ENCODE results near the gene LHX3.

Gene LHX3

DNA sequence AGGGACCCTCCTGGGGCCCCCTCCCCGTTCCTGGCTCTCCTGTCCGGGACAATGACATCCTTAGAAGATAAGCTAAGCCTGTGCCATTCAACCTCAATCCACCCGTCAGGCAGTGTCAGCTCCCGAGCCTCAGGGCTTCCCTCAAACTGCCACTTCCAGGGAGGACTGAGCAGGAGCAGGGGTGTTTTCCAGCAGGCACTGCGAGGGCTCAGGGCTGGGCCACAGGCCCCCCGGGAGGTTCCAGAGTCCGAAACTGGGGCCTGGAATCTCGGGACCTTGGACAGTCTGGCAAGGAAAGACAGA is 26.2 kb downstream of the LHX3 start:
- DNase-seq (ENCODE audit: low read depth in 1 of 2, low spot score in 1 of 2): peak in 1 of 2 experiments; percentile 27
- in situ Hi-C loops (cut with HindIII; ENCODE audit: low pct_unique_long_range_greater_than_20kb, low sequenced_read_pairs): no loop called here
- no peak for TF ChIP-seq JUND (IDR thresholded peaks at IDR 0.05; ENCODE audit: low read depth)

DNA sequence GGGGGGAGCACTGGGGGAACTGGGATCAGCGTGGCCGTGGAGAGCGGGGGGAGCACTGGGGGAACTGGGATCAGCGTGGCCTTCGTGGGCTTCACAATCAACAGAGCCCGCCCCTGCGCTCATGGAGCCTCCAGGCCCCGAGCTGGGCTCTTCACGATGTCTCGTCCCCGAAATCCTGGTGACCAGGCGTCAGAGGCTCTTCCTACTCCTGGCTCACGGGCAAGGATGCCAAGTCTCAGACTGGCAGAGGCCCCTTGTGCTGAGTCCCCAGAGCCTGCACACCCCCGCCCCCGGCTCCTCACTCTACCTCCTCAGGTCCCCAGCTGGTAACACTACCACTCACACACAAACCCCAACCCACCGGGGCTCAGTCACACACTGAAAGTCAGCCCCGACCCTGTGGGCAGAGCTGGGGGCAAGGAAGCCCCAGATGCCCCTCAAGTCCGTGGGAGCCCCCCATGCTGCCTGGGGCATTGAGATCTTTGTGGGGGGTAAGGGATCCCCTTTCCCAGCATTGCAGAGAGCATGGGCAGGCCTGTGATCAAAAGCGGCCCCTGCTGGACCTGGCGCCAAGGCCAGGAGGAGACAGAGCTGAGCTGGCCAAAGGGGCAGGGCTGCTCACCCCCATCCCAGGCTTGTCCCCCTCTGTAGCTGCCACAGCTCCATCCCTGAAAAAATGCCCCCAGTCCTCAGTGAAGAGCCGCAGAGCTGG is 26.7 kb downstream of the LHX3 start:
- in situ Hi-C loops (cut with HindIII; ENCODE audit: low pct_unique_long_range_greater_than_20kb, low sequenced_read_pairs): no loop called here
- peak in 1 of 2 experiments; percentile 23 for DNase-seq (ENCODE audit: low read depth in 1 of 2, low spot score in 1 of 2)
- TF ChIP-seq JUND (IDR thresholded peaks at IDR 0.05; ENCODE audit: low read depth): no peak

DNA sequence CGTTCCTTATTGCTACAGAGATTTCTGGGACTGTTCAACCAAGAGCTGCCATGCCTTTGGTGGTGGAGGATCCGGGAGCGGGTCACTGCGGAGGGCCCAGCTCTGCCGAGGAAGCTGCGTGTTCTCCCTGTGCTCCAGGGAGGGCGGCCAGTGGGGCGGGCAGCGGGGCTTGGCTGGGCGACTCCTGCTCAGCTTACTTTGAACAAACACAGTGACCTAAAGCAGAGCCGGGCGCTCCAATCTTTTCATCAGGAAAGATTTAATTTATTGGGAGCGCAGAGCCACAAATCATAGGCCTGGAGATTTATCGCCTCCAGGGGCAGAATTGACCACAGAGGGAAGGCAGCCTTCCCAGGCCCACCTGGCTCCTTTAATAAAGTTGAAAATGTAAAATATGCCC is 27.7 kb downstream of the LHX3 start:
- TF ChIP-seq JUND (IDR thresholded peaks at IDR 0.05; ENCODE audit: low read depth): no peak
- in situ Hi-C loops (cut with HindIII; ENCODE audit: low pct_unique_long_range_greater_than_20kb, low sequenced_read_pairs): no loop called here
- peak; percentile 27 to 71 for DNase-seq (ENCODE audit: low read depth in 1 of 2, low spot score in 1 of 2)

DNA sequence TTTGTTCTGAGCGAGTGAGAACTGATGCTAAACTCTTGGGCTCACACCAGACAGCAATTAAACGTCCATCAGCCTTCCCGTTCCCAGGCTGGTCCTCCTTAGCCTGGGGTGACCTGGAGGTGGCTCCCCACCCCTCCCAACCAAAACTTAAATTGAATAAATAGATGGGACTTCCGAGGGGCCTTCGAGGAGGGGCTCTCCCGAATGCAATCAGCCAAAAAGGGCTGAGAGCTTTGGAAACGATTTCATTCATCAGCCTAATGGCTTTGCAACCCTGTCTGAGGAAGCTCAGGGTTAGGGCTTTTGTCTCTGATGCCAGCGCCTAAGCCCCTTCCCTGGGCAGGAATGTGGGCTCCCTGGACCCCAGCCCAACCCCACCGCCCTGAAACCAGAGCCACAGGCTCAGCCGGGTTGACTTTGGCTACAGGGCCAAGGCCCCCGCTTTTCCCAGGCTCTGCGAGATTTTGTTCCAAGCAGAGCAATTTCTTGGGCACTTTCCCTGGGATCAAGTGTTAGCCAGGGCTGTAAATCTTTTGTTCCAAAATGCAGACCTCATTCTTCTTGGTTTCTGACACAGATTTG is 29.2 kb downstream of the LHX3 start:
- in situ Hi-C loops (cut with HindIII; ENCODE audit: low pct_unique_long_range_greater_than_20kb, low sequenced_read_pairs): no loop called here
- no peak for TF ChIP-seq JUND (IDR thresholded peaks at IDR 0.05; ENCODE audit: low read depth)
- DNase-seq (ENCODE audit: low read depth in 1 of 2, low spot score in 1 of 2): no peak

DNA sequence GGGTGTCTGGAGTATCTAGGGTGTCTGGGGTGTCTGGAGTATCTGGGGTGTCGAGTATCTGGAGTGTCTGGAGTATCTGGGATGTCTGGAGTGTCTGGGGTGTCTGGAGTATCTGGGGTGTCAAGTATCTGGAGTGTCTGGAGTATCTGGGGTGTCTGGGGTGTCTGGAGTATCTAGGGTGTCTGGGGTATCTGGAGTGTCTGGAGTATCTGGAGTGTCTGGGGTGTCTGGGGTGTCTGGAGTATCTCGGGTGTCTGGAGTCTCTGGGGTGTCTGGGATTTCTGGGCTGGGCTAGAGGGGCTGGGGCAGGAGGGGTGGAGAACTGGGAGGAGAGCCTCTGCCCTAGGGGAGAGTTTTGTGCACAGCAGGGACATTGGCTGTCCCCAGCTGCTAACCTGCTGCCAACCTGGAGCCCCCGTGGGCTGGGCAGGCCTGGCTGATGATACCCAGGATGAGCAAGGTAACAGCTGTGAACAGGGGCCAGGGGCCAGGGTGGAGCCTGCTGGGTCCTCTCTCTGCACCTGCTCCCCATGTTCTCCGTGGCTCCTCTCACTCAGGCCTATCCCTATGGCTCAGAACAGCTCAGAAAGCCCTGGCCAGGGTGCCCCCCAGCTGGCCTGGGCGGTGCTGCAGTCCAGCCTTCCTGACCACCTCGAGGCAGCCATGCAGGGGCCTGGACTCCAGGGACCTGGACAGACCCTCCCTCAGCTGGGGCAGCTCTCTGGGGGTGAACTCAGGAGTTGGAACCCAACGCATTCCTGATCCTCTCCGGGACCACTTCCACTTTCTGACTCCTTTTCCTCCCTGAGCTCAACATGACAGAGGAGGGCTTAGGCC is 29.9 kb downstream of the LHX3 start:
- no peak for DNase-seq (ENCODE audit: low read depth in 1 of 2, low spot score in 1 of 2)
- no peak for TF ChIP-seq JUND (IDR thresholded peaks at IDR 0.05; ENCODE audit: low read depth)
- in situ Hi-C loops (cut with HindIII; ENCODE audit: low pct_unique_long_range_greater_than_20kb, low sequenced_read_pairs): no loop called here

DNA sequence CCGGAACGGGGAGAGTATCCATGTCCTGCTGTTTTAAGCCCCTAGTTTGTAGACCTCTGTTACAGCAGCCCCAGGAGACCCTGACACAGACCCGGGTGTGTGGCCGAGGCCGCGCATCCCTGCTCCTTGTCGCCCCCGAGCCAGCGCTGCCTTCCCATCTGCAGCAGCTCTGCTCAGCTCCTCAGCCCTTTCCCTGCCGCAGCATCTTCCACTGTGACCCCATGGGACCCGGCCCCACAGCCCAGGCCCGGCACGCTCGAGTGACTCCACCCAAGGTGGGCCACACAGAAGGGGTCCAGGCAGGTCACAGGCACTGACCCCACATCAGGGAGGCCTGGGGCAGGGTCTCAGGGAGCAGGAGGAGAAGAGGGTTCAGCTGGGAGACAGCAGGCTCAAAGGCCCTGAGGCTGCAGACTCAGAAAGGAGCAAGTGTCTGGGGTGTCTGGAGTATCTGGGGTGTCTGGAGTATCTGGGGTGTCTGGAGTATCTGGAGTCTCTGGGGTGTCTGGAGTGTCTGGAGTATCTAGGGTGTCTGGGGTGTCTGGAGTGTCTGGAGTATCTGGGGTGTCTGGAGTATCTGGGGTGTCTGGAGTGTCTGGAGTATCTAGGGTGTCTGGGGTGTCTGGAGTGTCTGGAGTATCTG is 31.2 kb downstream of the LHX3 start:
- DNase-seq (ENCODE audit: low read depth in 1 of 2, low spot score in 1 of 2): no peak
- TF ChIP-seq JUND (IDR thresholded peaks at IDR 0.05; ENCODE audit: low read depth): no peak
- in situ Hi-C loops (cut with HindIII; ENCODE audit: low pct_unique_long_range_greater_than_20kb, low sequenced_read_pairs): no loop called here

DNA sequence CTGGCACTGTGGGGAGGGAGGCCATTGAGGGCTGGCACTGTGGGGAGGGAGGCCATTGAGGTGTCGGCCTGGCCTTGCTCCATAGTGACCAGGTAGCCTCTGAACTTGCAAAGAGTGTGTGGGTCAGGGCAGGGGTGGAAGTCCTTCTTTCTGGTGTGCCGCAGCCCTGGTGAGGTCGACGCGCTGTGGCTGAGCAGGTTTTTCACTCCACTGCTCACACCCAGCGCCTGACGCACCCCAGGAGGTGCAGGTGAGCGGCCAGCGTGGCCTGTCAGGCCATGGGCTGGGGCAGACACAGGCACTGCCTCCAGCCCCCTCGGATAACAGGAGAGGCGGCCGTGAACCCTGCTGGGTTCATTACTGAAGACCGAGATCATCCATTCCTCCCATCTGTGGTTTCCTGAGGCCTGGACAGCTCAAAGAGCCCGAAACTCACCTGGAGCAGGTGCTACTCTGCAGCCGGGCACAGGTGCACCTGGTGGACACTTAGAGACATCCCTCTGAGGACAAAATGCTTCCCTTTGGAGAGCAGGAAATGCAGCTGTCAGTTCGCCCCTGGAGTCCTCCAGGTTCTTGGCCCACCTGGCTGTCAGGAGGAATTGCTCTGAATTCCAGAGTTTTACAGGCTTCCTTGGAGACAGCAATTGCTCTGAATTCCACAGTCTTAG is 32.4 kb downstream of the LHX3 start:
- TF ChIP-seq JUND (IDR thresholded peaks at IDR 0.05; ENCODE audit: low read depth): no peak
- in situ Hi-C loops (cut with HindIII; ENCODE audit: low pct_unique_long_range_greater_than_20kb, low sequenced_read_pairs): no loop called here
- DNase-seq (ENCODE audit: low read depth in 1 of 2, low spot score in 1 of 2): peak; percentile 36 to 42

DNA sequence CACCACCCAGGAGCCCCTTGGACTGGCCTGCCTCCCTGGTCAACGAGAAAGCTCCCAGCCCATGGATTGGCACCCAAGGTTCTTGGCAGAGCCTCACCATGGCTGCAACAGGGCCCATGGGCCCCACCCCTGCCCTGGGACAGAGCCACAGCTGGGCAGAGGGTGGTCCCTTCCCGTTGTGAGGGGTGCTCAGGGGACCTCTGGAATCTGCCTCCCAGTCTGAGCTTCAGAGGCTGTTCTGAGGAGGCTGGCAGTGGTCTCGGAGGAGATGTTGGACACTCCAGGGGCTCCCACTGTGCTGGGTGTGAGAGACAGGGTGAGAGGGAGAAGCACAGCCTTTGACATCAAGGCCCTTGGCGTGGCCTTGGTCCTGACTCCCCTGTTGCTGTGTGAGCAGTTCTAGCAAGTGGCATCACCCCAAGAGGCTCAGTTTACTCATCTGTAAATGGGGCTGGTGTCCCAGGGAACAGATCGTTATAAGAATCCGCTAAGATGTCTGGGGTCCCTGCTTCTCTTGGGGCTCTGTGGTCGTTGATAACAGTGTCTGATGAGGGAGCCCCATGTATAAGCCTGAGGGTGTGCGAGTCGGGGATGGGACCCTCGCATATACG is 33.0 kb downstream of the LHX3 start:
- in situ Hi-C loops (cut with HindIII; ENCODE audit: low pct_unique_long_range_greater_than_20kb, low sequenced_read_pairs): no loop called here
- no peak for TF ChIP-seq JUND (IDR thresholded peaks at IDR 0.05; ENCODE audit: low read depth)
- no peak for DNase-seq (ENCODE audit: low read depth in 1 of 2, low spot score in 1 of 2)

DNA sequence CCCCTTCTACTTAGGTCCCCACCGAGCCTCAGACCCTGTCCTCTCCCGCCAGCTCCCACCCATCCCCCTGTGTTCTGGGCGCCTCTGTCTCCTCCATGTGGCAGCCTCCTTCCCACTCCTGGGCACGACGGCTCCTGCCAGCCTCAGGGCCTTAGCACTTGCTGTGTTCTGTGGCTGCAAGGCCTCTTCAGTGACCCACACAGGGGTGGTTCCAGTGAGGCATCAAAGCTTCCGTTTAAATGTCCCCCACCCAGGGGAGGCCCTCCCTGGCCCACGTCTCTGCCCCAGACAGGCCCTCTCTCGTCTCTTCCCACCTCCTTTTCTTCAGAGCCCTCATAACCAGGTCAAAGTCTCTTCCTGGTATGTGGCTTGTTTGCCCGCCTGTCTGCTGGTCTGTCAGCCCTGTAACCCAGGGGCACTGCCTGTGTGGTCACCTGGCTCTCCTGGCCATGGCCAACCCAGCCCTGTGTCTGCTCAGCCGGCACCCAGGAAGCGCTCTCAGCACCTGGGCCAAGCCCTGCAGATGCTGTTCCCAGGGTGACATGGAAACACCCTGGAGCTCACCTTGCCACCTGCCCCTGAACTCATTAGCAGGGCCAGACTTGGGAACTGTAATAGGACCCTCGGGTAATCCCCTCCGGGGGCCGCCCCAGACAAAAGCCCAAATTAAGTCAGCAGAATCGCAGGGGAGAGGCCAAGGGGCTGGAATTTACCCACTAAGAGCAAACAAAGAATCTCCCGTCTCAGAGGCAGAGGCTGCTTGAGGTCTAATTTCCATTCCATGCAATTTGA is 33.7 kb downstream of the LHX3 start:
- peak; percentile 37 to 66 for DNase-seq (ENCODE audit: low read depth in 1 of 2, low spot score in 1 of 2)
- TF ChIP-seq JUND (IDR thresholded peaks at IDR 0.05; ENCODE audit: low read depth): no peak
- in situ Hi-C loops (cut with HindIII; ENCODE audit: low pct_unique_long_range_greater_than_20kb, low sequenced_read_pairs): no loop called here

DNA sequence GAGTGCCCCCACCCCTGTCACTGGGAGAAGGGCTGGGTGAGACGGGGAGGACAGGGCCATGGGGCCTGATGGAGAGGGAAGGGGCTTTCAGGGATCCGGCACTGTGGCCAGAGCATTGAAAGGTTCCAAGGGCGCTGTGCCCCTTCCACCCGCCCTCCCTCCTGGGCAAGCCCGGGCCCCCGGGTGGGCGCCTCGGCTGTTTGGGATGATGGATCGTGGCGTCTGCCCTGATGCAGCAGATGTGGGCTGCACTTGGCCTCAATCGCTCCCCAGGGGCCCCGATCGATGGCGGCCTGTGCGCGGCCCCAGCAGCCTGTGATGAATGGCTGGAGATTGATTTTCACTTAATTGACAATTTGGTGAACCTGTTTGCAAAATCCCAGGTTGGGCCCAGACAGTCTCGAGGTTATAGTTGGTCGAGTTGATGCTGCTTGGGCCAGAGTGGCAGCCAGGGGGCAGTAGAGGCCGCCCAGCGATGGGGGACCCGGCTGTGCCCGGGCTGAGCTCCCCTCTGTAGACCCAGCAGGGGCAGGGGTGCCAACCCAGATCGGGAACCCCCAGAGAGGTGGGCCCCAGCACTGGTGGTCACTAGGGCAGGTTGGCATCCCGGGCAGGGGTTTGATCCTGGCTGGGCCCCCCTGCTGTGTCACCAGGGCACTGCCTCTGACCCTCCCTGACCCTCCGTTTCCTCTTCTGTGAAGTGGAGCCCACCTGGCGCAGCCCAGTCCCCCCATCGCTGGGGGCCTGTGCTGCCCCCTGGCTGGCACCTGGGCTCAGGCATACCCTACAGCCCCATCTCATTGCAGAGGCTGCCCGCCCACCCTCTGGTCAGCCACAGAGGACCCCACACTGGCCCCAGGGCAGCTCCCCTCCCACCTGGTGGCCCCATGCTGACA is 34.7 kb downstream of the LHX3 start:
- peak; percentile 43 to 65 for DNase-seq (ENCODE audit: low read depth in 1 of 2, low spot score in 1 of 2)
- in situ Hi-C loops (cut with HindIII; ENCODE audit: low pct_unique_long_range_greater_than_20kb, low sequenced_read_pairs): no loop called here
- TF ChIP-seq JUND (IDR thresholded peaks at IDR 0.05; ENCODE audit: low read depth): no peak

Measured in T47D (cell line).